NCI-H2081 (cell line): ENCODE measurements around the gene EFNB1.
"Not testable (repeated sequence)": the region's sequence is repeated elsewhere in the genome, so short reads cannot be mapped to it uniquely, and the experiment has no call there.

Experiments
- DNase-seq, 2 experiments: peaks; one replicate each; lab custom pipeline; 2025; lab: John Stamatoyannopoulos, UW

EFNB1 gene

DNA sequence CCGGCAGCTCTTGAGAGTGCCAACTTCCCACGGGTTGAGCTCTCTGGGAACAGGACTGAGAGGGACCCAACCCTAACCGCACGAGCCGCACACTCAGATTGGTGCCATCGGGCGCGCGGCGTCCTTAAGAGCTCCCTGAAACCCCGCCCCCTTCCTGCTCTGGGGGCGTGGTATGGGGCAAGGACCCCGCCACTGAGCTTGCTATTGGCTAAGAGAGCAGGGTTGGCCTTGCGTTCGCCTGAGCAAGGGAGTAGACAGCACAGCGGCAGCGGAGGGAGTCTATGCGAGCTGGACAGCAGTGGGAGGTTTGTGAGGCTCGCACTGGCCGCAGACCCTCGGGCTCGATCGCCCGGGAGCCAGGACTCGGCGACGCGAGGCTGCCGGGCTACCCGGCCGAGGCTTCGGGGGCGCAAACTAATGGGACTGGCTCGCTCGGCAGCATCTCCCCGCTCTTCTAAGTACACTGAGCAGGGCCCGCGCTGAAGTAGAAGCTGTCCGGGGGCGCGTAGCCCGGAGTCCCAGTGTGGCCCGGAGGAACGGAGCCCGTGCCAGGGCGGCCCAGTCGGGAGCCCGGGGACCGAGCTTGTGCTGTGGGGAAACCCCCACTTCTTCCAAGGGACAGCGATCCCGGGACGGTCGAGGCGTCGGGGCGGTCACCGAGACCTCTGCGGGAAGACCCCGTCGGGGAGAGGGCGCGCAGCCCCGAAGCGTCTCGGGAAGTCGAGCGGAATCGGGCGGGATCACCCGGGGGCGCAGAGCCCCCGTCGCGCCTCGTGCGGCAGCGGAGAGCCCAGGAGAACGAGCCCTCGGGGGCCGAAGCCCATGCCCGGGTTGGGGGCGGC is at the start of gene EFNB1:
Gene EFNB1, plus strand, starts transcription at position 282 of the 842 bp plus-strand sequence. CDS start 756 bp downstream, outside the sequence.
- DNase-seq = peak; percentile 83 to 84

DNA sequence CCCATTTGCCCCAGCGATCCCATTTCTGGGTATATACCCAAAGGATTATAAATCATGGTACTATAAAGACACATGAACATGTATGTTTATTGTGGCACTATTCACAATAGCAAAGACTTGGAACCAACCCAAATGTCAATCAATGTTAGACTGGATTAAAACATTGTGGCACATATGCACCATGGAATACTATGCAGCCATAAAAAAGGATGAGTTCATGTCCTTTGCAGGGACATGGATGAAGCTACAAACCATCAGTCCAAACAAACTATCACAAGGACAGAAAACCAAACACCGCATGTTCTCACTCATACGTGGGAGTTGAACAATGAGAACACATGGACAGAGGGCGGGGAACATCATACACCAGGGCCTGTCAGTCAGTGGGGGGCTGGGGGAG is 47.5 kb upstream of the EFNB1 start:
- DNase-seq = not testable (repeated sequence)

DNA sequence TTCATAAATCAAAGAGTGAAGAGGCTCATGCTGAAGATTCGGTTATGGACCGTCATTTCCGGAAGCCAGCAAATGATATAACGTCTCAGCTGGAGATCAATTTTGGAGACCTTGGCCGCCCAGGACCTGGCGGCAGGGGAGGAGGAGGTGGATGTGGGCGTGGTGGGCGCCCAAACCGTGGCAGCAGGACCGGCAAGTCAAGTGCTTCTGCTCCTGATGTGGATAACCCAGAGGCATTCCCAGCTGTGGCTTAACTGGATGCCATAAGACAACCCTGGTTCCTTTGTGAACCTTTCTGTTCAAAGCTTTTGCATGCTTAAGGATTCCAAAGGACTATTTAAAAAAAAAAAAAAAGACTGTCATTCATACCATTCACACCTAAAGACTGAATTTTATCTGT is 44.0 kb upstream of the EFNB1 start:
- DNase-seq = no peak

DNA sequence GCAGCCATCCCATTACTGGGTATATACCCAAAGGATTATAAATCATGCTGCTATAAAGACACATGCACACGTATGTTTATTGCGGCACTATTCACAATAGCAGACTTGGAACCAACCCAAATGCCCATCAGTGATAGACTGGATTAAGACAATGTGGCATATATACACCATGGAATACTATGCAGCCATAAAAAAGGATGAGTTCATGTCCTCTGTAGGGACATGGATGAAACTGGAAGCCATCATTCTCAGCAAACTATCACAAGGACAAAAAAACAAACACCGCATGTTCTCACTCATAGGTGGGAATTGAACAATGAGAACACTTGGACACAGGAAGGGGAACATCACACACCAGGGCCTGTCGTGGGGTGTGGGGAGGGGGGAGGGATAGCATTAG is 42.2 kb upstream of the EFNB1 start:
- not testable (repeated sequence) for DNase-seq

DNA sequence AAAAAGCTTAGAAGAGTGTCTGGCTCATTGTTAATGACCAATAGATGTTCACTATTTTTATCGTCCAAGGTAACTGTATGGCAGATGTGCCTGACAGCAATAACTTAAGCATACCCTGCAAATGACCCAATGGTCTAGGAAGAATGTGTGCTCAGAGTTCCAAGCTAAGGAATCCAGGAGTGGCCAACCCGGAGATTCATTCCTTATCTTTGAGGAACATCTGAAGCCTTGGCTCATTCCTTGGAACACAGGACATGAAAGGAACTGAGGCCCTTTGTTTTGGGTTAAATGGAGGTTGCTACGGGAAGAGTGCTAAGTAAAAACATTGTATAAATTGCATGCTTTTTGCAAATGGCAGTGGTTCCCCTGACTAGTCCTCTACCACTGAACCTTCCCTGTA is 38.9 kb upstream of the EFNB1 start:
- DNase-seq = no peak

DNA sequence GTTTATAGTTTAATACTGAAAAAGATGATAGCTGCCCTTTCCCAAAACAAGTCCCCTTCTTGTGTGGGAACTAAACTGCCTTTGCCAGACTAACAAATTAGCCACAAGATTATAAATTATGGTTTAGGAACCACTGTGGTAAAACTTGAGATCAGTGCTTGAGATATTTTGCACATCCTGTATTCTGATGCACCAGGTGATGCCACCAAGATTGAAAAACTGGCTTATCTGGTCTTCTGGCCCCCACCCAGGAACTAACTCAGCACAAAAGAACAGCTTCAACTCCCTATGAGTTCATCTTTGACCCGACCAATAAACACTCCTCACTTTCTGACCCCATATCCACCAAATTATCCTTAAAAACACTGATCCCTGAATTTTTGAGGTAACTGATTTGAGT is 36.7 kb upstream of the EFNB1 start:
- DNase-seq = no peak

DNA sequence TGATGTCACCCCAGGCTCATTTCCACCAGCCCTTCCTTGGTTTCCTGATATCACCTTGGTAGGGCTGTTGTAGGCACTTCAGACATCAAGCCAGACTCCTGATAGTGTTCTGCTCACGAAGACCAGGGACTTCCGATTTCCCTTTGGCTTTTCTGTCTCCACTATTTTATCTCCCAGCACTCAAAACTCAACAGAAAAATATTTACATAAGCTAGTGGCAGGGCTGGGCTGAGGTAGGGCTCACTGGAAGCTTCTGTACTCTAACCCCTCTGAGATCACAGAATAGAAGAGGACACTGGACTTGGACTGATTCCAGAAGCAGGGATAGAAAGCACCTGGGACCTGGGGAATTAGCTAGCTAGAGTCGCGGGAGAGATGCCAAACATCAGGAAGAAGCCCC is 34.4 kb upstream of the EFNB1 start:
- no peak for DNase-seq

DNA sequence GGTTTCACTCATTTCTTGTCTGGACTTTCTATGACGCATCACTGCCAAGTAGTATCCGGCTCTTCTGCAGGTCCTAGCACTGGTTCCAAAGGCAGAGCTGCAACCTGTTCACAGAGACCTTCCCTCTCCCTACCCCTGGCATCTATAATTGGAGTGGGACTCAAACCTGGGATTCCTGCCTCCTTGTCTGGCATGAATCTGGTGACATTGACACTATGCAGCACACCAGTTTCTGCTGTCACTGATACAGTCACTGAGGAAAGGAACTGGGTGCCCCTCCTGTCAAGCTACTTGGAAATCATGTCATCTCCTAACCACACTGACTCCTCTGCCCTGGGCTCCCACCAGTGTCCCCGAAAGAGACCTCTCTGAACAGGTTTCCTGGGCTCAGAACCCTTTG is 33.1 kb upstream of the EFNB1 start:
- no peak for DNase-seq

DNA sequence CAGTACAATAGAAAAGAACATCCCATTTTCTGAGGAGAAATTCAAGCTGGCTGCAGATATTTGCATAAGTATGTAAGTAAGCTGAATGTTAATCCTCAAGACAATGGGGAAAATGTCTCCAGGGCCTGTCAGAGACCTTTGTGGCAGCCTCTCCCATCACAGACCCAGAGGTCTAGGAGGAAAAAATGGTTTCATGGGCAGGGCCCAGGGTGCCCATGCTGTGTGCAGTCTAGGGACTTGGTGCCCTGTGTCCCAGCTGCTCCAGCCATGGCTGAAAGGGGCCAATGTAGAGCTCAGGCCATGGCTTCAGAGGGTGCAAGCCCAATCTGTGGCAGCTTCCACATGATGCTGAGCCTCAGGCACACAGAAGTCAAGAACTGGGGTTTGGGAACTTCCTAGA is 30.4 kb upstream of the EFNB1 start:
- DNase-seq = not testable (repeated sequence)

DNA sequence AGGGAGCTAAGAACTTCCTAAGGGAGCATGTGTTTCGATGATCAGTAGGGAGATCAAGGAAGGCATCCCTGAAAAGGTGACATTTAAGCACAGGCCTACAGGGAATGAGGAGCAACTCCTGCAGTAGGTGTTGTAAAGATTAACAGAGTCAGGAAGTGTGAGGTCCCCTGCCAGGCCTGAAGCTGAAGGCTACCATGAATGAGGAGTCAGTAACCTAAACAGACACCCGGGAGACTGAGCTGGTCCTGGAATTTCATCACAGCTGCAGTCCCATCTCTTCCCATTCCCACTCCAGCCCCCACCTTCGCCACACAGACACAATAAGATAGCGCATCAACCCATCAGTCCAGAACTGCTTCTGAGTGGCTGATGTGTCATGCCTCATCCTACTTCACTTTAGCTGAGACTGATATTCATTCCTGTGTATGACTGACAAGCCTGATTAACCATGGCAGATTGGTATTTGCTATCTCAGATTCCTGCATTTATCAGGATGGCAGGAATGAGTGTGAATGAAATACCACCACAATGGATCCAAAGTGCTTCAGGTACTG is 27.0 kb upstream of the EFNB1 start:
- no peak for DNase-seq

DNA sequence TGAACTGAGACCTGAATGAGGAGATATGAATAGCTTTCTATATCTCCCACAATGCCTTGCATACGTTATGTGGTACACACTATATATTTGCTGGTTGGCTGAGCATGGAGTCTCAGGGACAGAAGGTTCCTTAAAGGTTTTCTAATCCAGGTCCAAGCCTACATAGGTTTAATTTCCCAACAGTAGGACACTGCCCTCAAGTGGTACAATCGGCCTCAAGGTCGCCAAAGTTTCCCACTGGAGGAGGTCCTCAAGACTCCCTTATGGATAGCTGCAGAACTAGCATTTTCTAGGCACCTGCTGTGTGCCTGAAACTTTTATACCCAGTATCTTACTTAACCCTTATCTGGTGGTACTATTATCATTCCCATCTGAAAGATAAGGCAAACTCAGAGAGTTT is 21.0 kb upstream of the EFNB1 start:
- DNase-seq = no peak

DNA sequence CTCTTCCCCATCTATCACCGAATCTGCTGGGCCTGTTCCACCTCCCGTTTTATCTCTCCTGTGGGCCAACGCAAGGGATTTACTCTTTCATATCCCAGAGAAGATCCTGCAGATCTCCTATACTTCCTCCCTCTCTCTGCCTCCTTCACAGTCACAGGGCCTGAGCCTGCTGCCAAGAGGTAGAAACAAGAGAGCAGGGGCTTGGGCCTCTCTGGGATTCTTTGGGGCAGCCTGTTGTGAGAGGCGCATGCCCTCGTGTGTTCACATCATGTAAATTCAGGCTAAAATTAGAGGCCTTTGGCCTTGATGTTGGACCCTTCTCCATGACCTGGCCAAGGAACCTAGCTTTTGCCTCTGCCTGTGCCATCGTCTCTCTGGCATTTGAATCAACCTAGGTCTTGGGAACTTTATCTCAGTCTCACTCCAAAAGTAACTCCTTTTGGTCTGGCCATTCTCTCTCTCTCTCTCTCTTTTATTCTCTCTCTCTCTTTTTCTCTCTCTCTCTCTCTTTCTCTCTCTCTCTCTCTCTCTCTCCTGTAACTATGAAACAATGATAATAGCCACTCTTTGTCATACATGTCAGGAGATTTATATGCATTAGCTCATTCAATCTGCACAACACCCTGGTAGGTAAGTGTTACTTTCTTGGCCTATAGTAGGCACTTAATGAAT is 20.0 kb upstream of the EFNB1 start:
- DNase-seq = no peak

DNA sequence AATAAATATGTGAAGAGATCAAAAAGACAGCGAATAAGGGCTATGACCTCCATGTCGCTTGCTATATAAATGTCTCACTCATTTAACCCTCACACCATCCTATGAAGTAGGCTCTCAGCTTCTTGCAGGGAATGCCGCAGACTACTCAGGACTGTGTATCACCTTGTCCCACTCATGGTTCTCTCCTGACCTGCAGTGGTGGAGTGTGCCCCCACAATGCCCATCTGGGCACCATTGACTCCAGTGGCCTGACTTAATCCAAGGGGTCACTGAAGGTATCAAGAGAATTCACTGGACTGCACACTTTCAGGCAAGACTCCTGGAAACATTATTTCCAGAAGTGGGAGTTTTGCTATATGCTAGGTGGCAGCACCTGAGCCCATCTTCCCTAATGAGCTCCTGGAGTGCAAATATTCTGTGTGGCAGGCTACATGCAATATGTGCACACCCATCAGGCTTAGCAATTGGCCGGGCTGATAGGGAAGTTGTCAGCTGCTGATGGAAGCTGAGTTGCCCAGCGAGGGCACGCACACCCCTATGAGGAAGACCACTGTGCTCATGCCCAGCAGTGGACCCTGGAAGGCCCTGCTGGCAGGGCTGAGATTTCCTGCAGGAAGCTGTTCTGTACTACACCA is 8.2 kb upstream of the EFNB1 start:
- DNase-seq = no peak

DNA sequence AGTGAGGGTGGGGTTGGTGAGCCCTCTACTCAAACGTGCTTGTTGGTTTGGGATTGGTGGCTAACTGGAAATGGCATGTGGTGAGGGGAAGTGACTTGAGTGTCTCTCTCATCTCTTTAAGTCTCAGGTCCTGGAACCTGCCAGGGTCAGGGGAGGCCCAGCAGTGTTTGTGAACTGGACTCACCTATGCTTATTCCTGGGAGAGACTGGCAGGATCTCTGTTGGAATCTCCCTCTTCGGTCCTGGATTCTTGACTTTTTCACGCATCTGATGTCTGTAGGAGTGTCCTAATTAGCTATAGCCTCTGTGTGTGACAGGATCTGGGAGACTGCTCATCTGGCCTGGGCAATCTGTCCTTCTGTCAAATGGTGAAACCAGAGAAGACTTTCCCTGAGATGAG is 7.2 kb upstream of the EFNB1 start:
- no peak for DNase-seq

DNA sequence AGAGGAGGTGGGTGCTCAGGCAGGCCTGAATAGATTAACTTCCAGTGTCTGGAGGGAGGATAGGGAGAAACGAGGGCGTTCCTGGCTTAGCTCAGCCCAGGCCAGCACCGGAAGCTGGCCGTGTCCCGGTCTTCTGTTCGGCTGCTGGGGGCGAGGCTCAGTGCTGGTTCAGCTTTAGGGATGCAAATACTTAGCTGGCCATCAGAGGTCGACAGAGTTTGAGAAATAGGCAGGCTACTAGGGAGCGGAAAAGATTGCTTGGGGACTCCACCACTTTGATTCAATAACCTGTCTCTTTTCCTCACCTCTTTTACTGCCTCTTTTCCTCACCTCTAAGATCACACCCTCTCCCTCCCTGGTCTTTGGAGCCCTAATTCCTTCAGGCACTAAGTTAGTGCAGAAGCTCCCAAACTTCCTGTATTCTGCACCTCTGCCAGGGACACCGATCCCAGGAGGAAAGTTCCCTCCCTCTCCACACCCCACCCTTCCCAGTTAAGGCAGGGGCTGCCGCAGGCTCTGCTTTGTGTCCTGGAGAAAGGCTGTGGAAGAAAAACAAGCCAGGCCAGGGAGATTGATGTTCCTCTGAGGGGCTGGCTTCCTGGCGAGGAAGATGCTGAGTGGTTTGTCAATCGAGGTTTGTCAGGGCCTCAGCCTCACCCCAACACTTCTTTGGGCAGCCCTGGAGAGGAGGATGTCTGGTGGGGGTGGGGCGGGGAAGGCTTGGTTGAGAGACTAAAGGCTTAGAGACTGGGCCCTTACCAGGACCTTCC is 6.0 kb upstream of the EFNB1 start:
- no peak for DNase-seq

DNA sequence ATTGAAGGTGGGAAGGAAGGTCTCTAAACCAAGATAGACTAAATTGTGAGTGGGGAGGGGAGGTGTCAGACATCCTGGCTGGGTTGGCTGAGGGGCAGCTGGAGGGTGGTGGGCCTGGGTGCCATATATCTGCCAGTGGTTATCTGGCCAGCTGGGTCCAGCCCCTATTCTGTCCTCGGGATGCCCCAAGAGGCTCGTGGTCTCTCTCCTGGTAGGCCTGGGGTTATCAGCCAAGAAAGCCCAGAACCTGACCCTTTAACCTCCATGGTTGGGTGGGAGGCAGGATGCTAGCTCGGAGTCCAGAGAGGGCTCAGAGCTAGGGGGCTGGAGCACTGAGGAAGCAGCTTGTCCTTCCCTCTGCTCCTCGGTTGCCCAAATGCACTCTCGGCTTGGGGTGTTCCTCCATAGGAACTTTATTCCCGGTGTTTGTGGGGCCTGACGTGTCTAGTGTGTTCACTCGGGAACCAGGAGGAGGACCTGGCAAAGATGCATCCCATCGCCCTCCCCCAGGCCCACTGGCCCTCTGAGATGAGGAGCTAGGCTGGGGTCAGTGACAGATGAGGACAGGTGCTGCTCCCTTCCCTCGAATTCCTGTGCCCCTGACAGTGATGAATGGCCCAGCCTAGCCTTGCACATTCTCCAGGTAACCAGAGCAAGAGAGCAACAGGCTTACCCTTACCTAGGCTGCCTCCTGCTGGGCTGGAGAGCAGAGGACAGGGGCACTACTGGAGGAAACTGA is 5.2 kb upstream of the EFNB1 start:
- DNase-seq = no peak

DNA sequence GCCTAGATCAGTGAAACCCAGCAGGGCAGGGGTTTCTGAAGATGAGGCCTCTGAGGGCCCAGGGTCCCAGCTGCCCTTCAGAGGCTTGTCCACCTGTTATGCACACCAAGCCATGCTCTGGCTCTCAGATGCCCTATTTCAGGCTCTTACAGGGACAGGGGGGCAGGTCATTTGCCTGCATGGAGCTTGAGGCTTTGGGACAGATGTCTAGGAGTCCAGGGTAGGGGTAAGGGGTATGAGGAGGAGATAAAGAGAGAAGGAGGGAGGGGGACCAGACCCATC is 4.7 kb upstream of the EFNB1 start:
- DNase-seq = no peak

DNA sequence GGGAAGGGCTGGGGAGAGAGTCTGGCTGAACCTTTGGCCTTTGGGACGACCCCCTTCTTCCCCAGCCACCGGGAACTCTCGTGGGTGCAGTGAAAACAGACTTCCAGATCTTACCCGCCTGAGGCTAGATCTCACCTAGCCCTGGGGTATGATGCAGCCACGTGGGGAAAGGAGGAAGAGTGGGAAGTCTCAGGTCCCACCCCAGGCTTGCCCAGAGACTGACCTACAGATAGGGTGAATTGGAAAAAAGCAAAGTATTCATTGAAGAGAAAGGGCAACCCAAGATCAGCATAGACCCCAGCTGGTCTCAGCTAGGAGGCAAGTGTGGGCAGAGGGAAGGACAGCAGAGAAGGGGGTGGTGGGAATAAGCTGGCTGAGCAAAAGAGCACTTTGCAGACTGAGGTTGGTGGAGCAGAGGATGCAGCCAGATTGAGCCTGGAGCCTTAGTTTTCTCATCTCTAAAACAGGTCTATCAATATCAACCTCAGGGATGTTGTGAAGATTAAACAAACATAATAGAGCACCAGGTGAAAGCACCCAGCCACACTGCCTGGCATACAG is 4.2 kb upstream of the EFNB1 start:
- DNase-seq = no peak

DNA sequence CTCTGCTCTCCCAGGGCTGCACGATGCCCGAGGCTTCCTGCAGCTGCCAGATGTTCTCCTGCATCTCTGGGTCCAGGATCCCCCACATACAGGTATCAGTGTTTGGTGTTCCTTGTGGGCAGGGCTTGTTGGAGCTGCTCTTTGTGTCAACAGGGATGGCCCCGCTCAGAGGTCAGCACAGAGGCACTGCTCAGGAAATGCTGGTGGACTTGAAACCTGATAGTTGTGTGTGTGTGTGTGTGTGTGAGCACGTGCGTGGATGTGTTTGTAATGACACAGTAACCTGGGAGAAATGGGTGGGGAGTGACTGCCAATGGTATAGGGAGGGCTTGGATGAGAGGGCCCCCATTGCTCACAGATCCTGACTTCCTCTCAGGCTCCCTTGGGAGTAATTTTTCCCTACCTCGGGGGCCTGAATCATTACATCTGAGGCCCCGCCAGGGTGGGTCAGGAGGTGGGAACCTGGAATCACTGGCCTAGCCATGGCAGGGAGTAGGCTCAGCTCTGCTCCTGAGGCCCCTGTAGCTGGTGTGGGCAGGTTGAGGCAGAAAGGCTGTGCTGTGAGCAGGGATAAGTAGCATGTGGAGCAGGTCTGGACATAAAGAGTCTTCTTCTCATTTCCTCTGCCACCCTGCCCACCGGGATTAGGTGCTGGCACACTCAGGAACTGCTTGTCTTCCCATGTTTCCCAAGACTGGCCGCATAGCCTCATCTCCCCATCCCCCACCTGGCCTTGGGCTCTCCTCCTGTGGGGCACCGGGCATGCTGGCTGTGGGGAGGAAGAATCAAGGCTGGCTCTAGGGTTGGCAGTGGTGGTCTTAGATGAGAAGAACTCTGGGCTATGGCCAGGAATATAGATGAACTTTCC is 2.5 kb upstream of the EFNB1 start:
- DNase-seq = no peak

DNA sequence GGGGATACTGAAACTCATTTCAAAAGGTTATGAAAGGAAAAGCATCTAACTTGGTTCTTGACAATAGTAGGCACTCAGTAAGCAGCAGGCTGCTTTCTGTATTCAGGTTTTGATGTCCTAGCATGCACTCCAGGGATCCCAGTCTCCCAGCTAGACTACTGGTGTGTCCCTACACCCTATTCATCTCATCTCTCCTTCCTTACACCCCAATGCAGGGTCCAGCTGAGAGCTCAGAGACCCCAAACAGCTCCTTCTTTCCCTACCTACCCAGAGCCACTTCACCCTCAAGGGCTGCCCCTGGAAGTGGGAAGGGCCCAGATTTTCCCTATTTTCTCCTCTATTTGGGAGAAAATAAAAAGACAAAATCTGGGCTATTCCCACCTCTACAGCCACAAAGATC is 1.6 kb upstream of the EFNB1 start:
- no peak for DNase-seq
